Stomach (tissue), 4 donors: Measurements from ENCODE around the gene CALHM4.

ENCODE experiments used
- CTCF ChIP-seq, 7 experiments: fragments of 450-650 bp in 4 of 7; fragments of 200-600 bp in 3 of 7; sonication (generic) in 3 of 7; IDR thresholded peaks; one replicate each; pipeline ENCODE4 v1.5.1; 2016 to 2019; ENCODE audit warnings: antibody characterized with exemption in 7 of 7, control low read depth in 2 of 7, mild to moderate bottlenecking in 1 of 7
- POLR2A ChIP-seq, 4 donors: fragments of 450-650 bp; IDR thresholded peaks; one replicate each; pipeline ENCODE4 v1.6.1; 2016; ENCODE audit warnings: antibody characterized with exemption in 4 of 4, control low read depth in 2 of 4, mild to moderate bottlenecking in 1 of 4, moderate library complexity in 1 of 4

DNA sequence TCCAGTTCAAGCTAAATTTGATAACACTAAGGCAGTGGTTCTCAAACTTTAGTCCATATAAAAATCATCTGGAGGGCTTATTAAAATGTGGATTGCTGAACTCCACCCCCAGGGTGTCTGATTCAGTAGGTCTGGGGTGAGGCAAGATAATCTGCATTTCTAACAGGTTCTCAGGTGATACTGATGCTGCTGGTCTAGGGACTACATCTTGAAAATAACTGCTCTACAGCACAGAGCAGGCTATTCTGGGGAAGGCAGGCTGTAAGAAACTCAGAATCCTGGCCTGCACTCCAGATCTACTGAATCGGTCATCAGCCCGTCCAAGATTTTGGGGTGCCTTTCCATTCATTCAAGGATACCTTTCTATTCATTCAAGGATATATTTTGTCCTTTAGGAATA is 30.7 kb upstream of the CALHM4 start:
- TF ChIP-seq CTCF (IDR thresholded peaks at IDR 0.05) (no peak), POLR2A (IDR thresholded peaks at IDR 0.05) (no peak)
